NCI-H1092 (cell line): Measurements from ENCODE around the gene DIAPH3.

ENCODE experiments used
- DNase-seq: peaks from one replicate; lab custom pipeline; 2025; lab: John Stamatoyannopoulos, UW

Gene DIAPH3

DNA sequence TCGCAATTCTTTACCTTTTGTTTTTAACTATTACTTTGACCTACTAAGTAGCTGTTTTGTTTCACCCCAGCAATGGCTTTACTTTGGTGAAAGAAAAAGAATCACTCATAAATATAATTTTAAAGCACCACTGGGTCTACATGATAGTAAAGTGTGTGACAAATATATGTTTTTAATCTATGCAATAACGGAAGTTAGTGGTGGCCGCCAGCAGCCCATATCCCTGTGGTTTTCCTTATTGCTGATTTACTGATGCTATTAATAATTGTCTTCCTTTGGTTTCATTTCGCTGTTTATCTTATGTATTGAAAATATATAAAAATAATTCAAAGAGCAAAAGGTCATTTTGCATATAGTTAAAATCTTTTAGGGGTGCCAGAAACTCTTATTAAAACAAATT, 491.3 kb downstream of the DIAPH3 start:
- DNase-seq = no peak

GRCh38 chr13:59671881-59672280, 491.8 kb downstream of the DIAPH3 start:
- no peak for DNase-seq

- DNase-seq = no peak
Measured at GRCh38 chr13:59666504-59666903, 497.2 kb downstream of the DIAPH3 start.

GRCh38 chr13:59665732-59666131, 498.0 kb downstream of the DIAPH3 start:
- DNase-seq = no peak

DNA sequence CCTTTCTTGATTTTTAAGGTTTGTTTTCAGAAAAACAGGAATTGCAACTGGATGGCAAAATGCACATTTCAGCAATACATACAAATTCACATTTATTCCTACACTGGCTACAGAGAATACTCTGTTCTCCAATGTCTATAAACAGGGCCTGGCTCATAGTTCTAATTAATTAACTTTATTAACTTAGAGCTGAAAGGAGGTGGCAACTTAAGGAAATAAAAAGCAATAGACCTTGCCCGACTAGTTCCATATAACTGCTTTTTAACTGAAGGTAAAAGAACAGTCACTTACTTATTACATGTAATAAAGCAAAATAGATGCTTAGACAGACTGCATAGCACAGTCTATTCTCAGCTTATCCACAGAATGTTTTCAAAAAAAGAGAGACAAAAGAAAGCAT, 498.5 kb downstream of the DIAPH3 start:
- no peak for DNase-seq

DNA sequence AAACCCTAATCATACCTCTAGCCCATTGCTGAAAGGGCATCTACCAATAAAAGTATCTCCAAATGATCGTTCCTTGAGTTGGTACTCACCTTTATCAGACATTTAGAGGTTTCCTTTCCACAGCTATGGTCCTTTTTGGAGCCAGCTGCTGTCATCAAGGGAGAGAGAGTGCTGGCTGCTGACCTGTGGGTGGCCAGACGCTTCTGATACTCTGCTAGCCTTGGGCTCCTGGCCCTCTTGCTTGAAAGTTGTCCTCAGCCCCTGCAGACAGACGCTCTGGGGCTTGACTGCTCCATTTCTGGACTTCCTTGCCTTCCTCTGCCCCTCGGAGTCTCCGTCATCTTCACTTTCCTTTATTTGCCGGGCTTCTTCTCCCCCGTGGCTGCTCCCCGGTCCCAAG, 499.1 kb downstream of the DIAPH3 start:
- DNase-seq = no peak

DNA sequence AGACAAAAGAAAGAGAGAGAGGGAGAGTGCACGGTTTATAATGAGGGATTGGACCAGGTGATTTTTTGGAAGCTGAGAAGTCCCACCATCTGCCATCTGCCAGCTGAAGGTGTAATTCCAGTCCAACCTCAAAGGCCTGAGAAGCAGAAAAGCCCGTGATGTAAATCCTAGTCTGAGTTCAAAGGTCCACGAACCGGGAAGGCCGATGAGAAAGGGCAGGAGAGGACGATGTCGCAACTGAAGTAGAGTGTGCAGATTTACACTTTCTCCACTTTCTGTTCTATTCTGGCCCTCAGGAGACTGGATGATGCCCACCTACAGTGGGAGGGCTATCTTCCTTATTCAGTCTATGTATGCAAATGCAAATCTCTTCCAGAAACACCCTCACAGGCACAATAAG, 500.0 kb downstream of the DIAPH3 start:
- no peak for DNase-seq

GRCh38 chr13:59660582-59660981, 503.1 kb downstream of the DIAPH3 start:
- no peak for DNase-seq

GRCh38 chr13:59659981-59660380, 503.7 kb downstream of the DIAPH3 start:
- DNase-seq = no peak

DNA sequence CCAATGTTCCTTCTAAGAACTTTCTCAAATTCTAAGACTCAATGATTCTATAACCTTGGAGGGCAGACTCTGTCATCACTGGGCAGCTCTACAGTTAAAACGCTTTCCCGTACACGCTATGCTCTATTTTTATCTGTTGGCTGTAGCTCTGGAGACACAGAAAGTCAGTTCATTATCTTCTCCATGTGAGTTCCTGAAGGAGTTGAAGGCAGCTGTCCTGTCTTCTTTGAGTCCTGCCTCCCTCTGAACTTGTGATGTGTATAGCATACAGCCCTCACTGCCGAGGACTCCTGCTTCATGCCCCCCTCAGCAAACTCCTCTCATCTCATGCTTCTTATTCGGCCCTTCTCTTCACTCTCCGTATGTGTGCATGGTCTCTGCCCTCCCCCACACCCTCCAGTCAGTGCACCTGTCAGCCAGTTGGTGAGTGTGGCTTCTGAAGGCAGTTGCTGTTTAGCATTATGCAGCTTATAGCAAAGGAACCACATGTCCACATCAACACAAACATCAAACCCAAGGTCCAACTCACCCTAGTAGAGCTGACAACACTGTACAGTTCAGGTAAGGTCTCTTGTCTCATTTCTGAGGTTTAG, 504.9 kb downstream of the DIAPH3 start:
- DNase-seq = no peak

DNA sequence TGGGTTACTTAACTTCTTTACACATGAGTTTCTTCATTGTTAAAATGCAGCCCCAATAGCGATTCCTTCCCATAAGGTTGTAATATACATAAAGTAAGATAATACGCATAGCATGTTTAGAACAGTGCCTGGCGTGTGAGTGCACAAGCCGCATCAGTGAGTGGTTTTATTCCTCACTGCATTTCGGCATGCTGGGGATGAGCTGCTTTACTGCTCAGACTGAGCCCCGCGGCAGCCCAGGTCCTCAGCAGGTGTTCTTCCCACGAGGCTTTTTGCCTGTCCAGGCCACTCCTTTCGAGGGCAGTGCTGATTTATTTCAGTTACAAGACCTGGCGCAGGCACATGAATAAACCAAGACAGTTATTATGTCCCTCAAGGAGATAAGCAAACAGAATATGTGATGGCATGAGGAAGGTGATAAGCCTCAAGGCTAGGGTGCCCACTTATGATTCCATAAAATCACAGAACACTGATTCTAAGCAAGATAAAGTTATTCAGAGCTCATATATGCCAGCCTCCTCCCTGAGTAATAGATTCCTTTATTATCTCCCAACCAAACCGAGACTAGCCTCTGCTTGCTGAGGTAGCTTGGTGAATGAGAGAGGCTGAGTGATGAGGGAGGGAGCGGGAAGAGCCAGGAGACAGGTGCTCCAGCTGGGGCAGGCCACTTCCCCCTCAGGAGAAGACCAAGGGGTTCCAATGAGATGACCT, 505.5 kb downstream of the DIAPH3 start:
- no peak for DNase-seq

- DNase-seq = no peak
Measured at GRCh38 chr13:59653916-59654315, 509.8 kb downstream of the DIAPH3 start.

DNA sequence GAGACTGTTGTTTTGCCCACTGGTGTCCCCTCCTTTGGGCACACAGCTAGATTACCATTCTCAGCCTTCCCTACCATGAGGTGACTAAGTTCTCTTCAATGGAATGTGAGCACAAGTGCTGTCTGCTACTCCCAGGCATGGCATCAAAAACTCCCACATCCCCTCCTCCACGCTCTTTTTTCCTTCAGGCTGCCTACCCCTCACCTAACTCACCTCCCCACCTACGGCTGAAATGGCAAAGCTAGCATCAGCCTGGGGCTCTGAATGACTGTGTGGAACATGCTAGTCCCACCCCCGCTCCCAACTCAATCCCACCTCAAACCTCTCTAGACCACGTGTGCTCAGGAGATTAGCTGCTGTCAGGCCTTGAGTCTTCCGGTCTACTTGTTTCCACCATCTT, 512.2 kb downstream of the DIAPH3 start:
- DNase-seq = no peak

GRCh38 chr13:59643906-59644626, 519.7 kb downstream of the DIAPH3 start:
- no peak for DNase-seq

DNA sequence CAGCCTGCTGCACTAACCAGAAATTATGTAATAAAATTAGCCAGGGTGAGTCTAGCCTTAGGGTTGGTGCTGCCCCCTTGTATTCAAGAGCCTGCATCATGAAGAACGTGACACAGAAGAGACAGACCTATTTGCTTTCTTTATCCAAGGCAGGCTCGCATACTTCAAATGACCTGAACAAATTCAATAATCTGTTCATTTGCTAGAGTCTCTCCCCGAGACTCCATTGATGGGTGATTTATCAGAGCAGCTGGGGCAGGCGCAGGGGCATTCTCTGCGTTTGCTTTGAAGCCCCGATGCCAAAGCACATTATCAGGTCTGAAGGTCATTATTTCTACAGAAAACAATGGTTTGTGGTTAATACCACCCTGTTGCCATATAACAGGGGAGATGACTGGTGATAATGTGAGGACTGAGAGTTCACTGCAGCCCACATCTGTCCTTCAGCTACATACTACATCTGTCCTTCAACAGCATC, 520.3 kb downstream of the DIAPH3 start:
- no peak for DNase-seq

DNA sequence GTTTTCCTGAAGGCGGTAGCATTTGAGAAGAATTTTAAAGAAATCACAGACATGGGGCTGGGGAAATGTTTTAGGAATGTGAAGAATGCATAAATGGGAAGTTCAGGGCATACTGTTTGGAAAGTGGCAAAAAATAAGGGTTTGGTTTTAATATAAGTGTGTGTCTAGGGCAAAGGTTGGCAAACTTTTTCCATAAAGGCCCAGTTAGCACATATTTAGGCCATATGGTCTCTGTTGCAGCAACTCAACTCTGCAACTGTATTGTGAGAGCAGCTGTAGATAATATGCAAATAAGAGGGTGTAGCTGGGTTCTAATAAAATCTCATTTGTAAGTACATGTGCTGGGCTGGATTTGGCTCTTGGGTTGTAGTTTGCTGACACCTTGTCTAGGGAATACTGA, 521.9 kb downstream of the DIAPH3 start:
- DNase-seq = no peak

GRCh38 chr13:59641261-59641660, 522.5 kb downstream of the DIAPH3 start:
- no peak for DNase-seq

DNA sequence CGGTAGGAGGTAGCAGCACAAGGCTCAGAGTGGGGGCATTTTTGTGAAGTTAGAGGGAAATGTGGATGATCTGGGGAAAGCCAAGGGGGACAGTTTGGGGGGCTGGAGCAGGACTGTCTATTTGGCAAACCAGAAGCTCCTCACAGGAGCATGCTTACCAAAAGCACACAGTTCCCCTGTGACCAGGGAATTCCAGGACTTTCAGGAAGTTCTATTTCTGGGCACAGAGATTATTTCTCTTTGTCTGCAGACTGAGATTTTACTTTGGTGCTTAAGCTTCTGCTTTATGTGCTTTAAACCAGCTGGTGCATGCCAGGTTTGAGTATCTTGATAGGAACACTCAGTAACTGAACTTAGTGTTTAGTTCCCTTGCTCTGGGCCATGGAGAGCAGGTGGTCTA, 525.3 kb downstream of the DIAPH3 start:
- DNase-seq = no peak

- DNase-seq = no peak
Measured at GRCh38 chr13:59635589-59635988, 528.1 kb downstream of the DIAPH3 start.

DNA sequence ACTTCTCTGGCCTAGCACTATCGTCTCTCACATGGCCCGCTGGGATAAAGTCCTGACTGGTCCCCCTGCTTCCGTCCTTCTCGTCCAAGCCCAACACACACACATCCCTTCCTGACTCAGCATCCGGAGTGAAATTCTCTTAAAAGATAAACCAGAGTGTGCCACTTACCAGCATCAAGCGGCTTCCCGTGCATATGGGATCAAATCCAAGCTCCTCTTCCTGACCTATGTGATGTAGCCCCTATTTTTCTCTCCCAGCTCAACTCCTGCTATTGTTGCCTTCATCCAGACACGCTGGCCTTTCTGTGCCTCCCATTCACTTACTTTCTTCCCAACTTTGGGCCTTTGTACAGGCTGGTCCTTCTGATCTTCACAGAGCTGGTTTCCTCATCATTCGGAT, 530.4 kb downstream of the DIAPH3 start:
- DNase-seq = no peak

DNA sequence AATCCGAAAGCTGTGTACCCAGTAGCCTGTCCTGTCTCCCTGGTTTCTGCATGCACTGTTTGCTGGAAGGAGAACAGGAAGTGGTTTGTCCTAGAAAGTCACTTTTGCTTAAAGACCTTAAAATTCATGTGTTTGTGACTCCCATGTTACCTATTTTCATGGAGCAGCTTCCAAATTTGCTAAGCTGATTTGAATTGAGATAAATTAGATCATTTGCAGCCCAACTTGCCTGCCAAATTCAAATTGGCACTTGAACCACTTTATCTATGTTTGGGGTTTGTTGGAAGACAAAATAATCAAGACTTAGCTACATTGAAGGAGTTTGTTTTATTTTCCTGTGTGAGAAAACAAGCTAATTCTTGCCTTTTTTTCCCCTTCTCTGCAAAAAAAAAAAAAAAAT, 532.5 kb downstream of the DIAPH3 start:
- no peak for DNase-seq

DNA sequence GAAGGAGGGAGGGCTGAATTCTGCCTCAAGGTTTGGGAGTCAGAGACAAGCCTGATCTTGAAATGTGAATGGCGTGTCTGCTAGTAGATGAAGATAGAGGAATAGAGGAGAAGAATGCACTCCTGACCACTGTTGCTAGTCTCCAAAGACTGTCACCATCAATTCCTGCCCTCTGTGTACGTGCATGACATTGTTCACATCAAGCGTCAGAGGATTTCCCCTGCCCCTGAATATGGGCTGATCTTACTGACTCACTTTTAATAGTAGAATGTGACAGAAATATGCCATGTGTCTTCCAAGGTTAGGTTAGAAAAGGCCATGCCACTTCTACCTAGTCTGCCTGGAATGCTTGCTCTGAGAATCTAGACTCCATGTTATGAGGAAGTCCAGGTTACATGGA, 538.6 kb downstream of the DIAPH3 start:
- no peak for DNase-seq

DNA sequence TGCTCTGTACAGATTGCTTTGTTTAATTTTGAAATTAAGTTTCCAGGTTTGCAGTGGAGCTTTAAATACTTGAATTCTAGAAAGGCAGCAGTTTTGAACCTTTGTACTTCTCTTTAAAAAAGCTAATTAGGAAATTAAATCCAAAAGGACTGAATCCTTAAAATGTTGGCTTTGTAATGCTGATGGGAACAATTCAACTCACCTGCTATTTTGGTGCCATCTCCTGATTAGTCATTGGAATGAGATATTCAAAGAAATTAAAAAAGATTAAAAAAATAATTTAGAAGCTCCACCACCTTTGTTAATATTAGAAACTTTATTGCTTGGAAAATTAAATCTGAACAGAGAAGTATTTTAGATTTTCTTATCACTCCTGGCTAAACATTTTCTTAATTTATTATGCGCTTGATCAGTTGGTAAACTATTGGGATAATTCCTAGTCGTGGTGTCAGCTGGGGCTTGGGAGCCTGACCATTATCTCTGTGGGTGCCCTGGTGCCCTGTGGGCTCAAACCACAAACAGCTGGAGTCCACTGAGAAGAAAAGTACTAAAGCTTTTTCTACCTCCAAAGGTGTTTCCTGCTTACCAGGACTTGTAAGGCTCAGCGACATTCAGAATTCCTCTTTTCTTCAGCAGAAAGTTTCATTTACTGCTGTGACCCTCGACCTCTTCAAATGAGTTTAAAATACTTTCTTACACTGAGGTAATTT, 540.4 kb downstream of the DIAPH3 start:
- DNase-seq = no peak
